Liver (tissue), 9 donors: ENCODE data around the gene TENT4B. TPM values are rescaled to one million over a fixed set of nuclear protein-coding genes. Genes with fewer than 3 reads are reported as not detected.

ENCODE experiments used
- DNase-seq: peaks from one replicate; pipeline ENCODE4 v3.0.0-alpha.2; 2017; ENCODE audit warnings: low spot score
- H3K27ac ChIP-seq, 2 donors: one replicate each; pipeline ENCODE4 v1.7.0; 2013; ENCODE audit warnings: inconsistent platforms in 2 of 2, low read length in 2 of 2, control low read depth in 1 of 2, low read depth in 1 of 2, mild to moderate bottlenecking in 1 of 2
- H3K27me3 ChIP-seq, 4 donors: one replicate each; pipeline versions ENCODE4 v1.6.1 to v1.7.0; 2013; ENCODE audit warnings: low read length in 3 of 4, inconsistent platforms in 1 of 4, mild to moderate bottlenecking in 1 of 4, moderate library complexity in 1 of 4; ENCODE audit not compliant: control insufficient read depth in 4 of 4, insufficient read depth in 4 of 4
- H3K36me3 ChIP-seq, 4 donors: one replicate each; pipeline versions ENCODE4 v1.6.1 to v1.7.0; 2013; ENCODE audit warnings: low read length in 3 of 4, mild to moderate bottlenecking in 3 of 4, low read depth in 1 of 4, moderate library complexity in 1 of 4; ENCODE audit not compliant: control insufficient read depth in 4 of 4, insufficient read depth in 3 of 4
- H3K4me1 ChIP-seq, 4 donors: one replicate each; pipeline versions ENCODE4 v1.6.1 to v1.7.0; 2013; ENCODE audit warnings: low read length in 3 of 4, mild to moderate bottlenecking in 3 of 4, moderate library complexity in 1 of 4; ENCODE audit not compliant: control insufficient read depth in 4 of 4, insufficient read depth in 4 of 4
- H3K4me3 ChIP-seq, 3 donors: one replicate each; pipeline versions ENCODE4 v1.6.1 to v1.7.0; 2013; ENCODE audit warnings: low read length in 3 of 3, control low read depth in 1 of 3, low read depth in 1 of 3, mild to moderate bottlenecking in 1 of 3
- H3K9ac ChIP-seq, 2 donors: one replicate each; pipeline ENCODE4 v1.7.0; 2013; ENCODE audit warnings: low read length in 2 of 2, mild to moderate bottlenecking in 2 of 2, moderate library complexity in 2 of 2, control low read depth in 1 of 2, low read depth in 1 of 2
- H3K9me3 ChIP-seq, 4 donors: one replicate each; pipeline versions ENCODE4 v1.6.1 to v1.7.0; 2013; ENCODE audit warnings: low read length in 3 of 4; ENCODE audit not compliant: control insufficient read depth in 4 of 4
- ATF3 ChIP-seq: IDR thresholded peaks from 2 replicates; pipeline ENCODE4 v1.6.1; 2016; ENCODE audit warnings: antibody characterized with exemption
- CTCF ChIP-seq: fragments of 150-350 bp; IDR thresholded peaks from 2 replicates; pipeline ENCODE4 v1.5.1; 2017; ENCODE audit warnings: improper control_type of control experiment, low read depth, low read length; ENCODE audit not compliant: missing input control
- FOXA1 ChIP-seq: IDR thresholded peaks from 2 replicates; pipeline ENCODE4 v1.6.1; 2016; ENCODE audit warnings: antibody characterized with exemption
- FOXA2 ChIP-seq: IDR thresholded peaks from 2 replicates; pipeline ENCODE4 v1.6.1; 2016; ENCODE audit warnings: antibody characterized with exemption
- HNF4A ChIP-seq, 2 donors: conservative IDR thresholded peaks; 2 replicates each; pipeline ENCODE4 v1.6.1; 2016; ENCODE audit warnings: antibody characterized with exemption in 2 of 2, mild to moderate bottlenecking in 2 of 2
- HNF4G ChIP-seq: IDR thresholded peaks from 2 replicates; pipeline ENCODE4 v1.6.1; 2016; ENCODE audit warnings: antibody characterized with exemption
- JUND ChIP-seq, 2 donors: IDR thresholded peaks; 2 replicates each; pipeline ENCODE4 v1.6.1; 2016; ENCODE audit warnings: antibody characterized with exemption in 2 of 2
- MAX ChIP-seq: IDR thresholded peaks from 2 replicates; pipeline ENCODE4 v1.6.1; 2016; ENCODE audit warnings: antibody characterized with exemption
- NR2F2 ChIP-seq: IDR thresholded peaks from 2 replicates; pipeline ENCODE4 v1.6.1; 2016; ENCODE audit warnings: antibody characterized with exemption
- RAD21 ChIP-seq, 2 donors: IDR thresholded peaks; 2 replicates each; pipeline ENCODE4 v1.6.1; 2016; ENCODE audit warnings: antibody characterized with exemption in 2 of 2, mild to moderate bottlenecking in 2 of 2
- RXRA ChIP-seq, 2 donors: IDR thresholded peaks; 2 replicates each; pipeline ENCODE4 v1.6.1; 2017 to 2018; ENCODE audit warnings: antibody characterized with exemption in 2 of 2, mild to moderate bottlenecking in 1 of 2
- SP1 ChIP-seq: IDR thresholded peaks from 2 replicates; pipeline ENCODE4 v1.6.1; 2018; ENCODE audit warnings: antibody characterized with exemption, mild to moderate bottlenecking
- TAF1 ChIP-seq: conservative IDR thresholded peaks from 2 replicates; pipeline ENCODE4 v1.6.1; 2016; ENCODE audit warnings: antibody characterized with exemption, mild to moderate bottlenecking
- YY1 ChIP-seq: IDR thresholded peaks from 2 replicates; pipeline ENCODE4 v1.6.1; 2016; ENCODE audit warnings: antibody characterized with exemption, mild to moderate bottlenecking
- WGBS: extraction: QIAGEN DNeasy Blood & Tissue Kit; methylation state at CpG from one replicate; pipeline ENCODE4 v1.1.7; 2013; 5-methylcytosine and 5-hydroxymethylcytosine counted together
- polyA plus RNA-seq, 2 donors: library from polyadenylated mRNA; stranded (reverse) in 1 of 2; unstranded in 1 of 2; fragments of 200-250 nt in 1 of 2; fragments of >200 nt in 1 of 2; fragmentation: Nextera tagmentation in 1 of 2; extraction: Ambion mirVana in 1 of 2; gene quantifications; one replicate each; pipeline versions ENCODE4 v1.2.1 to v1.2.3, GENCODE V29; 2013 to 2015
- total RNA-seq, 2 donors: library from RNA; depleted of rRNA; stranded (reverse); fragments of >200 nt; gene quantifications; one replicate each; pipeline ENCODE4 v1.2.3, GENCODE V29; 2014
- TF ChIP-seq, protein P1 (sequence below): IDR thresholded peaks from 2 replicates; pipeline ENCODE4 v1.6.1; 2016; ENCODE audit warnings: antibody characterized with exemption
- donor health status: healthy.
- donor health status: healthy.
- donor health status: healthy.
- donor health status: healthy.
- donor health status: healthy.

Gene TENT4B
- total and polyA plus RNA-seq, 4 donors, result 4.2 to 10.8 (median 7.9) TPM

DNA sequence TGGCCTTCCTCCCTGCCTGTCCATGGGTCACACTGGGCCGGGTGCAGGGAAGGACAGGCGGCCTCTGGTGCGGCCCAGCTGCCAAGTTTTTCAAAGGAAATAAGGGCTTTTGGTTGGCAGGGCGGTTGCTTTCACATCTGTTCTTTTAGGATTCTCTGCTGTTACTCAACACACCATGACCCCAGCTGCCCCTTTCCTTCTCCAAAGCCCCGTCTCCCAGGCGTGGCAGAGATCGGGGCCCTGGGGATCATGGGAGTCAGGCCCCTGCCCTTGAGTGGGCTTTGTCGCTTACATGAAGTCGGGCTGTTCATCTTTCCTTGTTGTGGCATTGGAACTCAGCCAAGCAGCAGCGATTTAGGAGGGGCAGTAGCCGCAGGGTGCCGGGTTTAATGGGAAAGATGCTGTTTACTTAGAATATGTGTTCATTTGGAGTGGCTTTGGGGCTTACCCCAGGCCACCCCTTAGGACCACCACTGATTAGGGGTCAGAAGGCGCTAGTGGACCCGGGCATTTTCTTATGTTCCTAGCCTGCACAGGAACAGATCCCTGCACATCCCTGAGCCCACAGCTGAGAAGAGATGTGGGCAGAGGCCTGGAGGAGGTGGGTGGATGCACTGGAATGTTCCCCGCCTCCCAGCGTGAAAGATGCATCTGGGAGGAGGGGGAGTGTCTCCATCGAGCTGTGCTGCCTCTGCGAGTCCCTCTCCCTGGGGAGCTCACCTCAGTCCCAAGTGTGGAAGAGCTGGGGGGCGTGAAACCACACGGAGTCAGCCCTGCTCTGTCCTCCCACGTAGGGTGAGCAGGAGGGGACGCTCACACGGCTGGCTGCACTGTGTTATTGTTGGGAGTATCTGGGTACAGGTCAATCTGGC, 106.5 kb downstream of the TENT4B start:
- no peaks in the 10 kb centered on the region for H3K27me3 ChIP-seq

DNA sequence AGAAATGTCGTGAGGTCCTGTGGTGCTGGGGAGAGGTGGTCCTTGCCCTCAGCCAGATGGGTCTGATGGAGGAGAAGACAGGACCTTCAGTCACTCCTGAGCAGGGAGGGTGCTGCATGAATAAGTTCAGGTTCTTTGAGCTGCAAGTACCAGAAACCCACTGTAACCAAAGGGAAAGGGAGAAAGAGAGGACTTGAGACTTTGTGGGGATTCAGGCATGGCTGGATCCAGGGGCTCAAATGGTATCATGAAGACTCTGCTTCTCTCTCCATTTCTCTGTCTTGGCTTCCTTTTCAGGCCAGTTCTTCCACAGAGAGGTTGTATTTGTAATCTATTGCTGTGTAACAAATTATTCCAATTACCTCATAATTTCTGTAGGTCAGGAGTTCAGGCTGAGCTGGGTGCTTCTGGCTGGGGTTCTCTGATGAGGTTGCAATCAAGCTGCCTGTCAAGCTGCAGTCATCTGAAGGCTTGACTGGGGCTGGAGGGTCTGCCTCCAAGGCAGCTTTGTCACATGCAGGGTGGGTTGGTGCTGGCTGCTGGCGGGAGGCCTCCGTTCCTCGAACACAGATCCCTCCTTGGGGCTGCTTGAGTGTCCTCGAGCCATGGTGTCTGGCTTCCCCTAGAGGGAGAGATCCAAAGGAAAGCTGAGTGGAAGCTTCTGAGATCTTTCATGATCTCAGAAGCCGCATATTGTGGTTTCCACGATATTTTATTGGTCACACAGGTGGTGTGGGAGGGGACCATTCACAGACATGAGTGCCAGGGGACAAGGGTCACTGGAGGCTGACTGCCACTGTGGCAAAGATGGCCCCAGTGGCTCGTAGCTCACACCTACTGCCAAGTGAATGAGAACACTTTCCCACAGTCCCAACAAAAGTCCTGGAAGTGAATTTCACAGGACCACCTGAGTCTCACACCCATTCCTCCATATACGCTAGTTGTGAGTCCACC, 107.4 kb downstream of the TENT4B start:
- Histone ChIP-seq H3K4me1 (peaks cover 0 to 19% (median 10%) of the 10 kb centered on the region in 4 donors), H3K9ac (no peak overlapping the region), H3K27me3 (no peaks in the 10 kb centered on the region), H3K27ac (no peak overlapping the region), H3K36me3 (no peaks in the 10 kb centered on the region), H3K9me3 (no peaks in the 10 kb centered on the region), H3K4me3 (no peak overlapping the region)
- no peak for DNase-seq
- TF ChIP-seq ATF3 (no peak), NR2F2 (no peak), JUND (IDR thresholded peaks at IDR 0.05) (no peak)
- 88% methylated on average over 9 of the region's 9 CpGs for WGBS

More for the DNA sequence above, 106.5 kb downstream of the TENT4B start:
- Histone ChIP-seq H3K4me3 (no peak overlapping the region), H3K4me1 (peaks cover 0 to 19% (median 10%) of the 10 kb centered on the region in 4 donors), H3K27ac (no peak overlapping the region), H3K9ac (no peak overlapping the region), H3K36me3 (no peaks in the 10 kb centered on the region), H3K9me3 (no peaks in the 10 kb centered on the region)
- no peak for TF ChIP-seq MAX
- TF ChIP-seq FOXA2, result no peak
- no peak for TF ChIP-seq CTCF
- TF ChIP-seq SP1, result peak; percentile 20
- TF ChIP-seq HNF4G, result no peak
- no peak for TF ChIP-seq YY1
- TF ChIP-seq ATF3, result no peak
- peak in 1 of 2 donors; percentile 57 for TF ChIP-seq RXRA (IDR thresholded peaks at IDR 0.05)
- peak; percentile 67 for TF ChIP-seq NR2F2
- no peak for TF ChIP-seq TAF1
- WGBS, result 64% methylated on average over 23 of the region's 23 CpGs
- DNase-seq, result no peak

DNA sequence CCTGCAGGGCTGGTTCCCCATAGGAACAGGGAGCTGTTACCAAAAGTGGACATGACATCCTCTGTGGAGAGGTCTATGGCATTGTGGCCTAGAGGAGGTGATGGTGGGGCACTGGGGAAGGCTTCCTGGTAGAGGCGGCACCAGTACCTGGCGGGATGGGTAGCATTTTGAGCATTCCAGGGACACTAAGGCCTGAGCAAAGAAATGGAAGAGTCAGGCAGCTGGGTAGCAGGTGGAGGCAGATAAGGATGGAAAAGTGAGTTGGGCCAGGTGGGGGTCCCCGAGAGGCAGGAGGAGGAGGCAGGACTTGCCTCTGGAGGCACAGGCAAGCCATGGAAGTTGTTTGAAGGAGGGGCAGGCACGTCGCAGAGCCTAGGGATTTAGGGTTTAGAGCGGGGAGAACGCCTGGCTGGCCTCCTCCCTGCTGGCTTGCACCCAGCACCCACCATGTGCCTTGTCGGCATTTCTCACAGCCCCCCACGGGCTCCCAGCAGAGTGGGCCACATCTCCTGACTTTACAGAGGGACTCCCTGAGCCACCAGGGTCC, 108.1 kb downstream of the TENT4B start:
- Histone ChIP-seq H3K27me3 (no peaks in the 10 kb centered on the region), H3K9me3 (no peaks in the 10 kb centered on the region), H3K4me1 (peaks cover 0 to 19% (median 10%) of the 10 kb centered on the region in 4 donors), H3K27ac (no peak overlapping the region), H3K4me3 (no peak overlapping the region), H3K9ac (no peak overlapping the region), H3K36me3 (no peaks in the 10 kb centered on the region)
- 82% methylated on average over 9 of the region's 9 CpGs for WGBS
- DNase-seq, result no peak
- TF ChIP-seq MAX (no peak), JUND (IDR thresholded peaks at IDR 0.05) (no peak), CTCF (no peak), TAF1 (no peak), YY1 (no peak), HNF4A (conservative IDR thresholded peaks at IDR 0.05) (no peak), RXRA (IDR thresholded peaks at IDR 0.05) (no peak), HNF4G (no peak), RAD21 (IDR thresholded peaks at IDR 0.05) (no peak), FOXA1 (no peak), FOXA2 (no peak), ATF3 (no peak)
- TF ChIP-seq, protein P1, sequence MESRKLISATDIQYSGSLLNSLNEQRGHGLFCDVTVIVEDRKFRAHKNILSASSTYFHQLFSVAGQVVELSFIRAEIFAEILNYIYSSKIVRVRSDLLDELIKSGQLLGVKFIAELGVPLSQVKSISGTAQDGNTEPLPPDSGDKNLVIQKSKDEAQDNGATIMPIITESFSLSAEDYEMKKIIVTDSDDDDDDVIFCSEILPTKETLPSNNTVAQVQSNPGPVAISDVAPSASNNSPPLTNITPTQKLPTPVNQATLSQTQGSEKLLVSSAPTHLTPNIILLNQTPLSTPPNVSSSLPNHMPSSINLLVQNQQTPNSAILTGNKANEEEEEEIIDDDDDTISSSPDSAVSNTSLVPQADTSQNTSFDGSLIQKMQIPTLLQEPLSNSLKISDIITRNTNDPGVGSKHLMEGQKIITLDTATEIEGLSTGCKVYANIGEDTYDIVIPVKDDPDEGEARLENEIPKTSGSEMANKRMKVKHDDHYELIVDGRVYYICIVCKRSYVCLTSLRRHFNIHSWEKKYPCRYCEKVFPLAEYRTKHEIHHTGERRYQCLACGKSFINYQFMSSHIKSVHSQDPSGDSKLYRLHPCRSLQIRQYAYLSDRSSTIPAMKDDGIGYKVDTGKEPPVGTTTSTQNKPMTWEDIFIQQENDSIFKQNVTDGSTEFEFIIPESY, result no peak
